ENCODE measurements around the gene KLHL29.

GRCh38 chr2:23423062-23423872 lies 38.3 kb downstream of the KLHL29 start:
- TF ChIP-seq CTCF (IDR thresholded peaks at IDR 0.05; ENCODE audit: low read length) (no peak), EZH2 (optimal IDR thresholded peaks at IDR 0.05; ENCODE audit: low read depth, low read length) (no peak)
